ENCODE measurements around the gene GAST. TPM values are rescaled to one million over a fixed set of nuclear protein-coding genes. Genes with fewer than 3 reads are reported as not detected.

Gene GAST
- total RNA-seq, 1 experiment from 2014 or later: not detected

- Mint-ChIP-seq H3K4me1 (ENCODE audit: low read depth, unreplicated experiment) (peaks cover 9% of the 10 kb centered on the region), H3K27ac (ENCODE audit: unreplicated experiment) (no peak overlapping the region), H3K9me3 (ENCODE audit: low read depth, unreplicated experiment) (no peaks in the 10 kb centered on the region), H3K27me3 (ENCODE audit: unreplicated experiment) (peaks cover 28% of the 10 kb centered on the region), H3K4me3 (ENCODE audit: low read depth, unreplicated experiment) (no peak overlapping the region), H3K36me3 (ENCODE audit: insufficient read depth, unreplicated experiment) (no peaks in the 10 kb centered on the region)
- no peak for DNase-seq
- no TSS peak for BruUV-seq (replicated peaks)
- intact Hi-C loops (cut with micrococcal nuclease; ENCODE audit: unreplicated experiment): no loop called here
- CTCF ChIA-PET: interaction anchor here (0.6 kb wide), 1 partner anchor 605 kb away, joined by 3 read pairs; no protein-coding TSS in a partner anchor
- no peak for TF ChIP-seq CTCF (IDR thresholded peaks at IDR 0.05; ENCODE audit: unreplicated experiment)
Observed at GRCh38 chr17:41722231-41722630, 10.1 kb downstream of the GAST start.

- Mint-ChIP-seq H3K9me3 (ENCODE audit: low read depth, unreplicated experiment) (no peaks in the 10 kb centered on the region), H3K36me3 (ENCODE audit: insufficient read depth, unreplicated experiment) (no peaks in the 10 kb centered on the region), H3K27ac (ENCODE audit: unreplicated experiment) (no peak overlapping the region), H3K4me1 (ENCODE audit: low read depth, unreplicated experiment) (no peaks in the 10 kb centered on the region), H3K4me3 (ENCODE audit: low read depth, unreplicated experiment) (no peak overlapping the region), H3K27me3 (ENCODE audit: unreplicated experiment) (peaks cover 15% of the 10 kb centered on the region)
- DNase-seq: no peak
- TF ChIP-seq CTCF (IDR thresholded peaks at IDR 0.05; ENCODE audit: unreplicated experiment): no peak
- CTCF ChIA-PET: interaction anchor here (0.6 to 1.3 kb wide), 3 partner anchors 28 to 1879 kb away, joined by 4 to 7 read pairs (median 4); no protein-coding TSS in a partner anchor
- intact Hi-C loops (cut with micrococcal nuclease; ENCODE audit: unreplicated experiment): no loop called here
- no TSS peak for BruUV-seq (replicated peaks)
Observed at GRCh38 chr17:41723801-41724475, 11.8 kb downstream of the GAST start.

GRCh38 chr17:41724476-41725050, 12.4 kb downstream of the GAST start:
- Mint-ChIP-seq H3K27me3 (ENCODE audit: unreplicated experiment) (peaks cover 15% of the 10 kb centered on the region), H3K9me3 (ENCODE audit: low read depth, unreplicated experiment) (no peaks in the 10 kb centered on the region)
- CTCF ChIA-PET: interaction anchor here (0.6 to 1.3 kb wide), 3 partner anchors 29 to 1879 kb away, joined by 4 to 7 read pairs (median 4); no protein-coding TSS in a partner anchor

GRCh38 chr17:41725134-41725533, 13.0 kb downstream of the GAST start:
- Mint-ChIP-seq H3K36me3 (ENCODE audit: insufficient read depth, unreplicated experiment) (no peaks in the 10 kb centered on the region), H3K27me3 (ENCODE audit: unreplicated experiment) (peaks cover 19% of the 10 kb centered on the region)
- BruUV-seq (replicated peaks): no TSS peak

More at GRCh38 chr17:41724476-41725050, 12.4 kb downstream of the GAST start:
- no peak for DNase-seq
- Mint-ChIP-seq H3K4me1 (ENCODE audit: low read depth, unreplicated experiment) (no peaks in the 10 kb centered on the region), H3K36me3 (ENCODE audit: insufficient read depth, unreplicated experiment) (no peaks in the 10 kb centered on the region), H3K27ac (ENCODE audit: unreplicated experiment) (no peak overlapping the region), H3K4me3 (ENCODE audit: low read depth, unreplicated experiment) (no peak overlapping the region)
- no TSS peak for BruUV-seq (replicated peaks)
- intact Hi-C loops (cut with micrococcal nuclease; ENCODE audit: unreplicated experiment): no loop called here
- TF ChIP-seq CTCF (IDR thresholded peaks at IDR 0.05; ENCODE audit: unreplicated experiment): no peak

More at GRCh38 chr17:41725134-41725533, 13.0 kb downstream of the GAST start:
- no peak for DNase-seq
- CTCF ChIA-PET: interaction anchor here (0.5 to 1.0 kb wide), 3 partner anchors 15 to 74 kb away, joined by 3 to 8 read pairs (median 3); partner anchors contain the start of gene JUP
- intact Hi-C loops (cut with micrococcal nuclease; ENCODE audit: unreplicated experiment): no loop called here
- H3K4me3 Mint-ChIP-seq (ENCODE audit: low read depth, unreplicated experiment): no peak overlapping the region
- H3K4me1 Mint-ChIP-seq (ENCODE audit: low read depth, unreplicated experiment): no peaks in the 10 kb centered on the region
- no peaks in the 10 kb centered on the region for H3K9me3 Mint-ChIP-seq (ENCODE audit: low read depth, unreplicated experiment)
- no peak overlapping the region for H3K27ac Mint-ChIP-seq (ENCODE audit: unreplicated experiment)
- no peak for TF ChIP-seq CTCF (IDR thresholded peaks at IDR 0.05; ENCODE audit: unreplicated experiment)
